Measurements from ENCODE around the gene TMEM164.

Gene TMEM164

GRCh38 chrX:109997786-109998452 is 5.0 kb upstream of the TMEM164 start:
- no peak for DNase-seq (ENCODE audit: low spot score)
- Histone ChIP-seq H3K27ac (no peak overlapping the region), H3K4me3 (no peak overlapping the region)
- TF ChIP-seq, protein P1, sequence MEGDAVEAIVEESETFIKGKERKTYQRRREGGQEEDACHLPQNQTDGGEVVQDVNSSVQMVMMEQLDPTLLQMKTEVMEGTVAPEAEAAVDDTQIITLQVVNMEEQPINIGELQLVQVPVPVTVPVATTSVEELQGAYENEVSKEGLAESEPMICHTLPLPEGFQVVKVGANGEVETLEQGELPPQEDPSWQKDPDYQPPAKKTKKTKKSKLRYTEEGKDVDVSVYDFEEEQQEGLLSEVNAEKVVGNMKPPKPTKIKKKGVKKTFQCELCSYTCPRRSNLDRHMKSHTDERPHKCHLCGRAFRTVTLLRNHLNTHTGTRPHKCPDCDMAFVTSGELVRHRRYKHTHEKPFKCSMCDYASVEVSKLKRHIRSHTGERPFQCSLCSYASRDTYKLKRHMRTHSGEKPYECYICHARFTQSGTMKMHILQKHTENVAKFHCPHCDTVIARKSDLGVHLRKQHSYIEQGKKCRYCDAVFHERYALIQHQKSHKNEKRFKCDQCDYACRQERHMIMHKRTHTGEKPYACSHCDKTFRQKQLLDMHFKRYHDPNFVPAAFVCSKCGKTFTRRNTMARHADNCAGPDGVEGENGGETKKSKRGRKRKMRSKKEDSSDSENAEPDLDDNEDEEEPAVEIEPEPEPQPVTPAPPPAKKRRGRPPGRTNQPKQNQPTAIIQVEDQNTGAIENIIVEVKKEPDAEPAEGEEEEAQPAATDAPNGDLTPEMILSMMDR (IDR thresholded peaks at IDR 0.05) = no peak

DNA sequence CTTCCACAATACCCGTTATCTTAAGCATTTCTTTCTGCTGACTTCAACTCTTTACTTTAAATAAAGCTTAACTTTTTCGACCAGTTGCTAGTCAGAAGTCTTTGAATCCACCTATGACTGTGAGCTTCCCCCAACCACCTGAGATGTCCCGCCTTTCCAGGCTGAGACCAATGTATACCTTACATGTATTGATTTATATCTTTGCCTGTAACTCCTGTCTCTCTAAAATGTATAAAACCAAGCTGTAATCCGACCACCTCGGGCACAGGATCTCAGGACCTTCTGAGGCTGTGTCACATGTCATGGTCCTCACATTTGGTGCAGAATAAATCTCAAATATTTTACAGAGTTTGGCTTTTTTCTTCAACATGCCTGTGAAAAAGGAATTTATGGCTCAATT is 2.9 kb upstream of the TMEM164 start:
- Histone ChIP-seq H3K4me3 (no peak overlapping the region), H3K27ac (no peak overlapping the region)
- TF ChIP-seq, protein P1 (IDR thresholded peaks at IDR 0.05) = no peak
- no peak for DNase-seq (ENCODE audit: low spot score)

GRCh38 chrX:110000847-110001713 is 1.8 kb upstream of the TMEM164 start:
- Histone ChIP-seq H3K4me3 (no peak overlapping the region), H3K27ac (peak overlapping the region in 1 of 2 donors; percentile 96)
- TF ChIP-seq, protein P1 (IDR thresholded peaks at IDR 0.05) = no peak
- DNase-seq (ENCODE audit: low spot score) = no peak

DNA sequence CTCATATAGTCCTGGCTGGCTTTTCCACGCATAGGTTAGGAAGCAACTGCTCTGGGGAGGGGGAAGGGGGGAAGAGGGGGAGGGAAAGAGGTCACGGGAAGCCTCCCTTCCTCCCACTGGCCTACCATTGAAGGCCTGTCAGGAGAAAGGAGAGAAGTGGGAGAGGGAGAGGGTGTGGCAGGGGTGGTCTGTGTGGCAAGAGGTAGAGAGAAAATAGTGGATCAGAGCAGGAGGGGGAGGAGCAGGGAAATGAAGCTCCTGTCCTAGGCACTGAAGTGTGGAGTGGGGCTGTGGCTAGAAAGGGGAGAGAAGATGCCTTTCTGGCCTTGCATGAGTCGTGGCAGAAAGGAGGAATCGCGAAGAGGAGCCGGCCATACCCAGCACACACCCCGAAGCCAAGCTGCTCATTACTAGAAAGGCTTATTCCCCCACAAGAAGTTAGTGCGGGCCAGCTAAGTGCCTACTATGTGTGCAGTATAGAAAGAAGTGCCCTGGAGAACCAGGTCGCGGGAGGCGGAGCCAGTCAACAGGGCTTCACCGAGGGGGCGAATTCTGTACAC is 1.1 kb upstream of the TMEM164 start:
- Histone ChIP-seq H3K27ac (peak overlapping the region; percentile 76 to 96), H3K4me3 (peak overlapping the region; percentile 75)
- DNase-seq (ENCODE audit: low spot score) = no peak
- TF ChIP-seq, protein P1 (IDR thresholded peaks at IDR 0.05) = no peak

GRCh38 chrX:110003167-110004156 is 548 bp downstream of the TMEM164 start:
- TF ChIP-seq, protein P1 (IDR thresholded peaks at IDR 0.05) = no peak
- DNase-seq (ENCODE audit: low spot score) = no peak
- Histone ChIP-seq H3K27ac (peak overlapping the region; percentile 76 to 96), H3K4me3 (peak overlapping the region; percentile 75)

DNA sequence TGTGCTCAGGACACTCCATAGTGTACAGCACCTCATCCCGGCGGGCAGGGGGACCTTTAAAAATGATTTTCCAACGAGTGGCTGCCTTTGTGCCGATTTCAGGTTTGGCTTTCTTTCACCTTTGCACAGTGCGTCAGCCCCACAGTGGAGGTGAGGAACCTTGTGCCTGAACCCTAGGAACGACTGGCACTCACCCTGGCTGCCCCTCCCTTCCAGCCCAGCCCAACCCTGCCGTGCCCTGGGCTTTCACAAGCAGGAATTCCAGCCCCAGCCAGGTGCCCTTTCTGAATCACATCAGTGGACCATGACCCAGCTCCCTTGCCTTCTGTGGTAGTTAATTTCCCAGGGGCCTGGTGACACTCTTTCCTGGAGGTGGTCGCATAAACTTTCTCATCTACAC is 1.3 kb downstream of the TMEM164 start:
- TF ChIP-seq, protein P1 (IDR thresholded peaks at IDR 0.05) = no peak
- H3K4me3 ChIP-seq = peak overlapping the region; percentile 75
- no peak overlapping the region for H3K27ac ChIP-seq
- DNase-seq (ENCODE audit: low spot score) = no peak

Measured in coronary artery (tissue), 2 donors.